A673 (cell line): ENCODE measurements around the gene PEX16. TPM values are rescaled to one million over a fixed set of nuclear protein-coding genes. Genes with fewer than 3 reads are reported as not detected.

ENCODE experiments used
- BruUV-seq: library from RNA; stranded (reverse); fragments of 400-500 nt; replicated peaks from 2 replicates; lab custom pipeline; 2021; lab: Mats Ljungman, UMichigan
- CTCF ChIA-PET: fragments of 300-600 bp; sonication (Branson Sonifier 250); formaldehyde crosslinking; loops from one replicate; lab custom pipeline; 2022; ENCODE audit warnings: antibody characterized with exemption; lab: Charles Lee
- POLR2A ChIA-PET: fragments of 300-600 bp; sonication (Branson Sonifier 250); formaldehyde crosslinking; loops from one replicate; lab custom pipeline; 2022; ENCODE audit warnings: antibody characterized with exemption; ENCODE audit not compliant: low non-redundant PET; lab: Charles Lee
- DNase-seq: peaks from one replicate; pipeline ENCODE4 v3.0.0-alpha.2; 2015; ENCODE audit warnings: low spot score
- H3K27ac ChIP-seq: fragments of 200-600 bp; sonication (generic); 2 replicates; pipeline ENCODE4 v1.5.1; 2016; ENCODE audit warnings: mixed run types, low read depth, mild to moderate bottlenecking, mixed read lengths, antibody characterized with exemption, low read length; ENCODE audit not compliant: poor library complexity, severe bottlenecking
- H3K27me3 ChIP-seq: fragments of 200-600 bp; sonication (generic); replicated peaks from 2 replicates; pipeline ENCODE4 v1.6.1; 2017; ENCODE audit warnings: mixed run types, low read depth, mild to moderate bottlenecking, mixed read lengths, antibody characterized with exemption, low read length; ENCODE audit not compliant: insufficient read depth, poor library complexity
- H3K36me3 ChIP-seq: fragments of 200-600 bp; sonication (generic); 2 replicates; pipeline ENCODE4 v1.6.1; 2016; ENCODE audit warnings: mixed run types, mild to moderate bottlenecking, mixed read lengths, antibody characterized with exemption, low read length; ENCODE audit not compliant: insufficient read depth, poor library complexity, severe bottlenecking
- H3K4me1 ChIP-seq: fragments of 200-600 bp; sonication (generic); 2 replicates; pipeline ENCODE4 v1.6.1; 2017; ENCODE audit warnings: mixed run types, mild to moderate bottlenecking, mixed read lengths, antibody characterized with exemption, low read length; ENCODE audit not compliant: insufficient read depth, poor library complexity, severe bottlenecking
- H3K4me3 ChIP-seq: fragments of 200-600 bp; sonication (generic); 2 replicates; pipeline ENCODE4 v1.5.1; 2016; ENCODE audit warnings: low read depth, mixed run types, mild to moderate bottlenecking, mixed read lengths, low read length; ENCODE audit not compliant: poor library complexity, severe bottlenecking
- H3K9me3 ChIP-seq: fragments of 200-600 bp; sonication (generic); 2 replicates; pipeline ENCODE4 v1.6.1; 2016; ENCODE audit warnings: mixed run types, low read depth, mild to moderate bottlenecking, mixed read lengths, antibody characterized with exemption, low read length; ENCODE audit not compliant: poor library complexity, severe bottlenecking
- CTCF ChIP-seq: fragments of 300-800, 200-600 bp; sonication (generic); conservative IDR thresholded peaks from 2 replicates; pipeline ENCODE4 v1.5.1; 2017; ENCODE audit warnings: low read depth, mild to moderate bottlenecking, antibody characterized with exemption, low read length, moderate library complexity, mixed read lengths
- EZH2 ChIP-seq: fragments of 200-600 bp; sonication (generic); IDR thresholded peaks from 2 replicates; pipeline ENCODE4 v1.6.1; 2017; ENCODE audit warnings: borderline replicate concordance, low read depth, mild to moderate bottlenecking, mixed read lengths, antibody characterized with exemption, low read length; ENCODE audit not compliant: poor library complexity, severe bottlenecking
- intact Hi-C: fragments of 100-400 bp; cut with micrococcal nuclease; formaldehyde crosslinking; loops from one replicate; pipeline ENCODE4 v1.10.0; 2022; ENCODE audit not compliant: unreplicated experiment
- total RNA-seq: library from RNA; stranded (reverse); gene quantifications from 2 replicates; pipeline ENCODE4 v1.2.3, GENCODE V29; 2021

The PEX16 gene
- total RNA-seq, 1 experiment from 2014 or later, result 64.1 TPM

- ChIA-PET CTCF (interaction anchor here (1.9 kb wide), 1 partner anchor 9 kb away, joined by 7 read pairs; no protein-coding TSS in a partner anchor), POLR2A (no interaction called here)
- Histone ChIP-seq H3K4me3 (no peak overlapping the region), H3K36me3 (peaks cover 24% of the 10 kb centered on the region), H3K4me1 (peaks cover 29% of the 10 kb centered on the region), H3K9me3 (no peaks in the 10 kb centered on the region), H3K27me3 (no peaks in the 10 kb centered on the region), H3K27ac (no peak overlapping the region)
- intact Hi-C loops, result loop anchor here (2.0 to 10.0 kb wide), 2 partner anchors 37 to 433 kb away; no protein-coding TSS in a partner anchor
- no peak for DNase-seq
- TF ChIP-seq CTCF (no peak), EZH2 (no peak)
- BruUV-seq, result no TSS peak
Observed at GRCh38 chr11:45881708-45882368, 35.8 kb downstream of the PEX16 start.

GRCh38 chr11:45880772-45881570, 36.7 kb downstream of the PEX16 start:
- TF ChIP-seq CTCF, result no peak
- no peak for TF ChIP-seq EZH2
- POLR2A ChIA-PET, result no interaction called here
- CTCF ChIA-PET, result interaction anchor here (1.1 to 1.9 kb wide), 4 partner anchors 8 to 125 kb away, joined by 3 to 7 read pairs (median 4); no protein-coding TSS in a partner anchor
- peaks cover 24% of the 10 kb centered on the region for H3K36me3 ChIP-seq
- H3K27ac ChIP-seq, result no peak overlapping the region
- no peaks in the 10 kb centered on the region for H3K27me3 ChIP-seq
- H3K4me1 ChIP-seq, result peaks cover 28% of the 10 kb centered on the region
- no TSS peak for BruUV-seq
- intact Hi-C loops, result loop anchor here (2.0 to 10.0 kb wide), 2 partner anchors 38 to 434 kb away; no protein-coding TSS in a partner anchor
- H3K4me3 ChIP-seq, result no peak overlapping the region
- DNase-seq, result peak; percentile 64
- no peaks in the 10 kb centered on the region for H3K9me3 ChIP-seq

- intact Hi-C loops, result loop anchor here (2.0 to 10.0 kb wide), 3 partner anchors 39 to 435 kb away; no protein-coding TSS in a partner anchor
- peak; percentile 99 for DNase-seq
- no peak for TF ChIP-seq CTCF
- no peak for TF ChIP-seq EZH2
- H3K27ac ChIP-seq, result peak overlapping the region; percentile 58
- peaks cover 25% of the 10 kb centered on the region for H3K4me1 ChIP-seq
- H3K9me3 ChIP-seq, result no peaks in the 10 kb centered on the region
- peaks cover 24% of the 10 kb centered on the region for H3K36me3 ChIP-seq
- CTCF ChIA-PET, result interaction anchor here (0.8 to 1.5 kb wide), 4 partner anchors 18 to 126 kb away, joined by 3 to 8 read pairs (median 4); no protein-coding TSS in a partner anchor
- H3K27me3 ChIP-seq, result no peaks in the 10 kb centered on the region
- H3K4me3 ChIP-seq, result no peak overlapping the region
- POLR2A ChIA-PET, result no interaction called here
- no TSS peak for BruUV-seq
Observed at GRCh38 chr11:45879803-45880686, 37.6 kb downstream of the PEX16 start.
